ENCODE results near the gene TRMT1.
"Not testable (repeated sequence)": the region's sequence is repeated elsewhere in the genome, so short reads cannot be mapped to it uniquely, and the experiment has no call there.

The TRMT1 gene

GRCh38 chr19:13116282-13117175 is at the start of gene TRMT1:
TRMT1 (minus strand) TSS chr19:13116740; CDS start chr19:13116399, 341 bp downstream.
- Histone ChIP-seq H3K79me2 (ENCODE audit: insufficient read depth, low read depth) (peaks cover 50% of the 10 kb centered on the region), H3K36me3 (ENCODE audit: insufficient read depth) (no peaks in the 10 kb centered on the region), H3K27ac (peak within 1 kb of the TSS; percentile 75), H2AFZ (ENCODE audit: low read depth) (peak within 1 kb of the TSS; percentile 75), H3K4me1 (ENCODE audit: low read depth, poor library complexity, severe bottlenecking) (peaks cover 17% of the 10 kb centered on the region), H3K9ac (peak within 1 kb of the TSS; percentile 90), H3K27me3 (ENCODE audit: insufficient read depth, low read depth) (no peaks in the 10 kb centered on the region), H4K20me1 (ENCODE audit: insufficient read depth) (peaks cover 4% of the 10 kb centered on the region; the same call in 1 of the 2 replicates), H3K4me3 (IDR thresholded peaks at IDR 0.05; ENCODE audit: insufficient read depth, low read depth, low read length) (no peak within 1 kb of the TSS), H3K4me2 (peak within 1 kb of the TSS; percentile 76)
- TF ChIP-seq, protein P1, sequence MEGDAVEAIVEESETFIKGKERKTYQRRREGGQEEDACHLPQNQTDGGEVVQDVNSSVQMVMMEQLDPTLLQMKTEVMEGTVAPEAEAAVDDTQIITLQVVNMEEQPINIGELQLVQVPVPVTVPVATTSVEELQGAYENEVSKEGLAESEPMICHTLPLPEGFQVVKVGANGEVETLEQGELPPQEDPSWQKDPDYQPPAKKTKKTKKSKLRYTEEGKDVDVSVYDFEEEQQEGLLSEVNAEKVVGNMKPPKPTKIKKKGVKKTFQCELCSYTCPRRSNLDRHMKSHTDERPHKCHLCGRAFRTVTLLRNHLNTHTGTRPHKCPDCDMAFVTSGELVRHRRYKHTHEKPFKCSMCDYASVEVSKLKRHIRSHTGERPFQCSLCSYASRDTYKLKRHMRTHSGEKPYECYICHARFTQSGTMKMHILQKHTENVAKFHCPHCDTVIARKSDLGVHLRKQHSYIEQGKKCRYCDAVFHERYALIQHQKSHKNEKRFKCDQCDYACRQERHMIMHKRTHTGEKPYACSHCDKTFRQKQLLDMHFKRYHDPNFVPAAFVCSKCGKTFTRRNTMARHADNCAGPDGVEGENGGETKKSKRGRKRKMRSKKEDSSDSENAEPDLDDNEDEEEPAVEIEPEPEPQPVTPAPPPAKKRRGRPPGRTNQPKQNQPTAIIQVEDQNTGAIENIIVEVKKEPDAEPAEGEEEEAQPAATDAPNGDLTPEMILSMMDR (conservative IDR thresholded peaks at IDR 0.05; ENCODE audit: low read depth, low read length) = no peak

GRCh38 chr19:13166151-13166550 is 49.6 kb upstream of the TRMT1 start:
- Histone ChIP-seq H3K4me2 (peak overlapping the region; percentile 93; the same call in 1 of the 2 replicates), H3K4me1 (ENCODE audit: low read depth, poor library complexity, severe bottlenecking) (peaks cover 85% of the 10 kb centered on the region)
- not testable (repeated sequence) for H3K9ac ChIP-seq; H3K36me3 ChIP-seq (ENCODE audit: insufficient read depth); H2AFZ ChIP-seq (ENCODE audit: low read depth); H3K27me3 ChIP-seq (ENCODE audit: insufficient read depth, low read depth); H3K4me3 ChIP-seq (IDR thresholded peaks at IDR 0.05; ENCODE audit: insufficient read depth, low read depth, low read length); H3K27ac ChIP-seq; H4K20me1 ChIP-seq (ENCODE audit: insufficient read depth); H3K79me2 ChIP-seq (ENCODE audit: insufficient read depth, low read depth)

- no peaks in the 10 kb centered on the region for H3K27me3 ChIP-seq (ENCODE audit: insufficient read depth, low read depth)
- no peaks in the 10 kb centered on the region for H3K36me3 ChIP-seq (ENCODE audit: insufficient read depth)
- H2AFZ ChIP-seq (ENCODE audit: low read depth) = no peak overlapping the region
- H3K4me1 ChIP-seq (ENCODE audit: low read depth, poor library complexity, severe bottlenecking) = peaks cover 84% of the 10 kb centered on the region
- H3K4me2 ChIP-seq = no peak overlapping the region
- no peak overlapping the region for H3K9ac ChIP-seq
- no peaks in the 10 kb centered on the region for H4K20me1 ChIP-seq (ENCODE audit: insufficient read depth)
- H3K79me2 ChIP-seq (ENCODE audit: insufficient read depth, low read depth) = no peaks in the 10 kb centered on the region
- no peak overlapping the region for H3K4me3 ChIP-seq (IDR thresholded peaks at IDR 0.05; ENCODE audit: insufficient read depth, low read depth, low read length)
- TF ChIP-seq, protein P1 (conservative IDR thresholded peaks at IDR 0.05; ENCODE audit: low read depth, low read length) = no peak
- H3K27ac ChIP-seq = no peak overlapping the region
Measured at GRCh38 chr19:13165162-13165997, 48.8 kb upstream of the TRMT1 start.

GRCh38 chr19:13164343-13165161 is 48.0 kb upstream of the TRMT1 start:
- Histone ChIP-seq H3K36me3 (ENCODE audit: insufficient read depth) (no peaks in the 10 kb centered on the region), H3K9ac (no peak overlapping the region), H2AFZ (ENCODE audit: low read depth) (no peak overlapping the region), H3K79me2 (ENCODE audit: insufficient read depth, low read depth) (no peaks in the 10 kb centered on the region), H3K27me3 (ENCODE audit: insufficient read depth, low read depth) (no peaks in the 10 kb centered on the region; the same call in 1 of the 2 replicates), H4K20me1 (ENCODE audit: insufficient read depth) (no peaks in the 10 kb centered on the region), H3K4me3 (IDR thresholded peaks at IDR 0.05; ENCODE audit: insufficient read depth, low read depth, low read length) (no peak overlapping the region), H3K27ac (no peak overlapping the region), H3K4me1 (ENCODE audit: low read depth, poor library complexity, severe bottlenecking) (peaks cover 77% of the 10 kb centered on the region), H3K4me2 (no peak overlapping the region)
- TF ChIP-seq, protein P1 (conservative IDR thresholded peaks at IDR 0.05; ENCODE audit: low read depth, low read length) = no peak

All from KMS-11 (cell line).